Effector memory CD8-positive, alpha-beta T cell (primary cell): ENCODE results near the gene CDKAL1.

Experiments
- ATAC-seq: fragments of 150-1000 bp; cut with Tn5 transposase; replicated peaks from 2 replicates; pipeline ENCODE4 v1.10.0; 2021; ENCODE audit warnings: mild to moderate bottlenecking, moderate library complexity
- DNase-seq, 3 experiments: peaks; one replicate each; pipeline ENCODE4 v3.0.0; 2021
- H3K27ac Mint-ChIP-seq, 2 donors: one replicate each; pipeline ENCODE4 v1.8.0; 2022; ENCODE audit warnings: mild to moderate bottlenecking in 2 of 2, mixed read lengths in 2 of 2, moderate library complexity in 2 of 2
- H3K27me3 Mint-ChIP-seq, 2 donors: one replicate each; pipeline ENCODE4 v1.8.0; 2022; ENCODE audit warnings: mixed read lengths in 2 of 2
- H3K36me3 Mint-ChIP-seq: one replicate; pipeline ENCODE4 v1.8.0; 2022; ENCODE audit warnings: mild to moderate bottlenecking, moderate library complexity, mixed read lengths; ENCODE audit not compliant: insufficient read depth
- H3K4me1 Mint-ChIP-seq, 2 donors: one replicate each; pipeline ENCODE4 v1.8.0; 2022; ENCODE audit warnings: low read depth in 2 of 2, mixed read lengths in 2 of 2
- H3K4me3 Mint-ChIP-seq, 2 donors: one replicate each; pipeline ENCODE4 v1.8.0; 2022; ENCODE audit warnings: mild to moderate bottlenecking in 2 of 2, mixed read lengths in 2 of 2, moderate library complexity in 2 of 2
- H3K9me3 Mint-ChIP-seq, 2 donors: one replicate each; pipeline ENCODE4 v1.8.0; 2022; ENCODE audit warnings: mixed read lengths in 2 of 2

CDKAL1 gene

DNA sequence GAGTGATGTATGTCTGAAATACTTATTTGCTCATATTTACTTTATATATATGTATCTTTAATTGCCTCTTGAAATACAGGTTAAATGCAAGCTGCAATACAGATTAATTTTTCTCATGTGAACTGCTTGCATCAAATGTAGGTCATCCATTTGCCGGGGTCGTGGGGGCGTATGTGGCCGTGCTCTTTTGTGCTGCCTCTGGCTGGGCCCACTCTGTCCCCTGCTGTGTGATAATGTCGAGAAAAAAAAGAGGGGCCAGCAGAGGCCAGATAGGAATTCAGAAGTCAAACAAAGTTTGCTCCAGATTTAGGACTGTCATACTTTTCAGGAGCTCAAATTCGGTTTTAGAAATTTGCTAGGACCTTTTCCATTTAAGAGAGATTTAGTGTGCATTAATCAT lies 599.6 kb downstream of the CDKAL1 start:
- H3K27ac Mint-ChIP-seq, result no peak overlapping the region
- ATAC-seq, result no peak
- H3K9me3 Mint-ChIP-seq, result no peaks in the 10 kb centered on the region
- peaks cover 3% of the 10 kb centered on the region for H3K36me3 Mint-ChIP-seq
- peaks cover 0 to 3% of the 10 kb centered on the region in 2 donors for H3K4me1 Mint-ChIP-seq
- no peaks in the 10 kb centered on the region for H3K27me3 Mint-ChIP-seq
- no peak for DNase-seq
- no peak overlapping the region for H3K4me3 Mint-ChIP-seq

- Mint-ChIP-seq H3K4me3 (no peak overlapping the region), H3K36me3 (peaks cover 3% of the 10 kb centered on the region), H3K27ac (no peak overlapping the region), H3K27me3 (no peaks in the 10 kb centered on the region), H3K9me3 (no peaks in the 10 kb centered on the region), H3K4me1 (peaks cover 0 to 3% of the 10 kb centered on the region in 2 donors)
- ATAC-seq, result no peak
- no peak for DNase-seq
These were observed 600.1 kb downstream of the CDKAL1 start for GRCh38 chr6:21134356-21134755.

GRCh38 chr6:21135484-21136013 lies 601.3 kb downstream of the CDKAL1 start:
- Mint-ChIP-seq H3K36me3 (peaks cover 6% of the 10 kb centered on the region), H3K4me1 (peaks cover 0 to 3% of the 10 kb centered on the region in 2 donors), H3K9me3 (no peaks in the 10 kb centered on the region), H3K27me3 (no peaks in the 10 kb centered on the region), H3K27ac (no peak overlapping the region), H3K4me3 (no peak overlapping the region)
- ATAC-seq, result no peak
- DNase-seq, result no peak

DNA sequence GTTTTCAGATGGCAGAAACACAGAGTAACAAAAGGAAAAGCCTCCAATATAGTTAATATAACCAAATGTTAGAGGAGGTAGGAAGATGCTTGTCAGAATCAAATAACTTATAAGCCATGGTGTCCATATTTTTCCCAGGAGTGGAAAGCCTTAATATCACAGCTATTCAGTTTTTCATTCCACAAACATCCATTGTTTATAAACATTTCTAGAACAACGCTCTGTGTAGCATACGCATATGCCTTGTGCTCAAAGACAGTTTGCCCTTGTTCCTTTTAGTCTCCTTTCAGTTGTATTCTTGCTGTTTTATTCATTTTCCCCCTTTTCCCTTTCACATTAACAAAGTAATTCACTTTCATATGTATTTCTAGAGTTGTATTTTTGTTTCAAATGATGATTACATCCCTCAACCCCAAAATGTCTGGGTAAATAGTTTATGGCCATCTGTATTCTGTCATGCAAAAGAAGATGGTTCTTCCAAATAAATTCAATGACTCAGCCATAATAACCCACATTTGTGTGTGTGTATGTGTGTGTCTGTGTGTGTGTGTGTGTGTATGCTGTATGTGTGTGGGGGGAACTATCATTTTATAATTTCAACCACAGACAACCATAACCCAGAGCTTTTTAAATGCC lies 603.6 kb downstream of the CDKAL1 start:
- H3K27ac Mint-ChIP-seq, result no peak overlapping the region
- no peak for DNase-seq
- H3K36me3 Mint-ChIP-seq, result peaks cover 5% of the 10 kb centered on the region
- no peak for ATAC-seq
- no peaks in the 10 kb centered on the region for H3K9me3 Mint-ChIP-seq
- H3K4me3 Mint-ChIP-seq, result no peak overlapping the region
- peaks cover 0 to 3% of the 10 kb centered on the region in 2 donors for H3K4me1 Mint-ChIP-seq
- no peaks in the 10 kb centered on the region for H3K27me3 Mint-ChIP-seq

DNA sequence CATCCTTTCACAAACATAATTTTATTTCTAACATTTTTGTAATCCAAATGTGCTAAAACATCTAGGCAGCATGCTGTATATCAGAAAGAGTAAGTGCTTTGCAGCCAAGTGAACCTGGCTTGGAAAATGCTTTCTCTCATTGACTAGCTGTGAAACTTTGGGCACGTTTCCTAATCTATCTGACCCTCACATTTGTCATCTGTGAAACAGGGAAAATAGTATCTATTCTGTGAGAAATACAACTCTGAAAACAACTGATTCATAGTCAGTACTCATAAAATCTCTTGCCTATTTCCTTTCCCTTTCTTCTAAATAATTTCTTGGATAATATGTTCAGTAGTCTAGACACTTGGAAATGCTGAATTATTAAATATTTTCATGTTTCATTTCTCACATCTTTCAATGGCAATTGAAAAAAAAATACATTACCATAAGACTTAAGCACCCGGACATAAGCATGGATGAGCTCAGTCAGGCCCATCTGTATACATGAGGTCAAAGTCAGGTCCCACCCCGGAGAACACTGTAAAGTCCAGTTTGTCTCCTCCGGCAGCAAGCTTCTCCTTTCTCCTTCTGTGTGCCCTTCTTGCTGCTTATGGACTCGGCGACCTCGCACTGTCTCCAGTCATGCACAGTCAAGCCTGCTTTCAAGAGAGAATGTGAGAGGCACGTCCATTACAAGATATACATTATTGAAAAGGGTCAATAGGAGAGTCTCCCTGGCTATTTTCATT lies 604.2 kb downstream of the CDKAL1 start:
- no peaks in the 10 kb centered on the region for H3K9me3 Mint-ChIP-seq
- peaks cover 0 to 3% of the 10 kb centered on the region in 2 donors for H3K4me1 Mint-ChIP-seq
- no peak overlapping the region for H3K27ac Mint-ChIP-seq
- H3K27me3 Mint-ChIP-seq, result no peaks in the 10 kb centered on the region
- no peak for ATAC-seq
- no peak for DNase-seq
- peaks cover 5% of the 10 kb centered on the region for H3K36me3 Mint-ChIP-seq
- no peak overlapping the region for H3K4me3 Mint-ChIP-seq

DNA sequence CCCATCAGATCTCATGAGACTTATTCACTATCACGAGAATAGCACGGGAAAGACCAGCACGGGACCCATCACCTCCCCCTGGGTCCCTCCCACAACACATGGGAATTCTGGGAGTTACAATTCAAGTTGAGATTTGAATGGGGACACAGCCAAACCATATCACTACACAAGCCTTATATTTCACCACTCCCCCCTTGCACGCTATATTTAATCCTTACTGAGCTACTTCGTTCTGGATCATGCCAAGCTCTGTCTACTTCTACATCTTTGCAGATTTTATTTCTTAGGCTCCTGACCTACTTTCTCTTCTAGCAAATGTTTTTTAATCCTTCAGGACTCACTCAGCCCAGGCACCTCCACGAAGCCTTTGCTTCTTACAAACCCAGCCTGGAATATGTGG lies 606.7 kb downstream of the CDKAL1 start:
- Mint-ChIP-seq H3K27ac (no peak overlapping the region), H3K9me3 (no peaks in the 10 kb centered on the region), H3K4me1 (no peaks in the 10 kb centered on the region), H3K36me3 (peaks cover 5% of the 10 kb centered on the region), H3K4me3 (no peak overlapping the region), H3K27me3 (no peaks in the 10 kb centered on the region)
- ATAC-seq (no peak), DNase-seq (no peak)

DNA sequence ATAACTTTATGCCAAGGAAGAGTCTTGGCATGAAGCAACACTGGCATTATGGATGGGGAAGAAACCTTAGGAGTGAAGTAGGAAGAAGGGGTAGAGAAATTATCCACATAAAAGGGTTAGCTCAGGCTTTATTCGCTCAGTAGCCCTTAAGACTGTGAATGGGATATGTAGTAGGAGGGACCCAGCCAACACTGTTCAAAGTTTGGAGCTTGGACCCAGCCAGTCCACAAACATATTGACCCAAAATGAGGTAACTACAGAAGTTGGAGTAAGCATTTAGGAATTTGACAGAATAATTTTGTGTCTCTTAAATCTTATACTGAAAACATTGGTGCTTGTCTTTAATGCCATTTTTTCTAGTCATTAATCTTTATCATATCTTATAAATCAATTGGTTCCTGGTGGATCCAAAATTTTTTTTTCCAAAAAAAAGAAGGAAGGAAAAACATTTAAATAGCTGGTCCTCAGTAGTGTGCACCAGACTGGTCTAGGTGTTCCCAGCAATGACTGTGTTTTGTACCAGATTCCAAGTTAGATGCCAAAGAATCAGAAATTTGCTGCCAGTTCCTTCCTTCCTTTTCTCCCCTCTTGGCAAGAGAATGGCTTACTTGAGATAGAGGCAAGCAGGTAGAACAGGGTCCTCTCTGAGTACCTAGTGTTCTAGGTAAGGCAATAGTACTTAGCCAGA lies 607.5 kb downstream of the CDKAL1 start:
- Mint-ChIP-seq H3K4me3 (no peak overlapping the region), H3K9me3 (no peaks in the 10 kb centered on the region), H3K27ac (no peak overlapping the region), H3K36me3 (peaks cover 5% of the 10 kb centered on the region), H3K4me1 (no peaks in the 10 kb centered on the region), H3K27me3 (no peaks in the 10 kb centered on the region)
- ATAC-seq, result no peak
- DNase-seq, result no peak

DNA sequence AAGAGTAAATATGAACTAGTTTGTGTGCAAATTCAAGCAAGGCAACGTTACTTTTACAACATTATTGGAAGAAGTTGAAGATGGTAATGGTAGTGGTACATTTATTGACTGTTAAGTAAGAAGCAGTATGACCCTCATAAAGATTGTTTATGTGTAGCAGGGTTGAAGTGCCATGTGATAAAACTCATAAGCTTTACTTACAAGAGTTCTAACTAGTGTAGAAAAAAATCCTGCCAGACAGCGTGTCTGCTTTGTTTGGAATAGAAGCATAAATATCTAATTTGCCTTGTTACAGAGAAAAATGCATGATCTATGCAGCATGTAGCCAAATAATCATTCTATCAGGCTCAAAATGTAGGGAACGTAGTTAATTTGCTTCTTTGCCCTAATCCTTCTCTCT lies 608.5 kb downstream of the CDKAL1 start:
- Mint-ChIP-seq H3K27ac (no peak overlapping the region), H3K27me3 (no peaks in the 10 kb centered on the region), H3K36me3 (peaks cover 5% of the 10 kb centered on the region), H3K4me3 (no peak overlapping the region), H3K4me1 (no peaks in the 10 kb centered on the region), H3K9me3 (no peaks in the 10 kb centered on the region)
- ATAC-seq, result no peak
- DNase-seq, result no peak

GRCh38 chr6:21143645-21144044 lies 609.4 kb downstream of the CDKAL1 start:
- DNase-seq (no peak), ATAC-seq (no peak)
- H3K9me3 Mint-ChIP-seq, result no peaks in the 10 kb centered on the region
- peaks cover 5% of the 10 kb centered on the region for H3K36me3 Mint-ChIP-seq
- no peak overlapping the region for H3K4me3 Mint-ChIP-seq
- no peaks in the 10 kb centered on the region for H3K27me3 Mint-ChIP-seq
- no peak overlapping the region for H3K27ac Mint-ChIP-seq
- no peaks in the 10 kb centered on the region for H3K4me1 Mint-ChIP-seq

- ATAC-seq (no peak), DNase-seq (no peak)
- Mint-ChIP-seq H3K27me3 (no peaks in the 10 kb centered on the region), H3K36me3 (peaks cover 2% of the 10 kb centered on the region), H3K4me1 (no peaks in the 10 kb centered on the region), H3K27ac (no peak overlapping the region), H3K4me3 (no peak overlapping the region), H3K9me3 (no peaks in the 10 kb centered on the region)
These were observed 610.7 kb downstream of the CDKAL1 start for GRCh38 chr6:21144928-21145327.

- no peaks in the 10 kb centered on the region for H3K36me3 Mint-ChIP-seq
- H3K27me3 Mint-ChIP-seq, result no peaks in the 10 kb centered on the region
- H3K4me1 Mint-ChIP-seq, result no peaks in the 10 kb centered on the region
- no peak overlapping the region for H3K4me3 Mint-ChIP-seq
- ATAC-seq (no peak), DNase-seq (no peak)
- no peaks in the 10 kb centered on the region for H3K9me3 Mint-ChIP-seq
- no peak overlapping the region for H3K27ac Mint-ChIP-seq
These were observed 613.7 kb downstream of the CDKAL1 start for GRCh38 chr6:21147995-21148394.

DNA sequence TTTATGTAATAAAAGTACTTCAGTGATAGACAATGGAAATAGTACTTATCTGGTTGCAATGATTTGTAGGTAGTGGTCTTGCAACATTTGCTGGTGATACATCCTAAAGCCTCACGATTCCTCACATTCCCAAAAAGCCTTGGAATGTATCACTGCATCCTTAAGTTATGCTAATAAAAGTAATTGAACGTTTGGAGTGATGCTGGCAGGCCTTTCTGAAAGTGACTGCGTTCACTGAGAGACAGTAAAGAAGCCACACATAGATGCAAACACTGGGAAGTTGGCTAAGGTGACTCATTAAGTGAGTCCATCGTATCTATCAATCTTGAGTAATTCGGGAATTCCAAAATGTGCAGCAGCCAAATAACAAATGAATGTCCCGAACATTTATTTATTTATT lies 615.2 kb downstream of the CDKAL1 start:
- no peak overlapping the region for H3K4me3 Mint-ChIP-seq
- ATAC-seq (no peak), DNase-seq (no peak)
- H3K27ac Mint-ChIP-seq, result no peak overlapping the region
- H3K36me3 Mint-ChIP-seq, result no peaks in the 10 kb centered on the region
- H3K4me1 Mint-ChIP-seq, result no peaks in the 10 kb centered on the region
- H3K27me3 Mint-ChIP-seq, result no peaks in the 10 kb centered on the region
- H3K9me3 Mint-ChIP-seq, result no peaks in the 10 kb centered on the region

- H3K4me1 Mint-ChIP-seq, result no peaks in the 10 kb centered on the region
- H3K36me3 Mint-ChIP-seq, result no peaks in the 10 kb centered on the region
- no peaks in the 10 kb centered on the region for H3K27me3 Mint-ChIP-seq
- H3K4me3 Mint-ChIP-seq, result no peak overlapping the region
- ATAC-seq, result no peak
- H3K27ac Mint-ChIP-seq, result no peak overlapping the region
- DNase-seq, result no peak
- no peaks in the 10 kb centered on the region for H3K9me3 Mint-ChIP-seq
These were observed 616.4 kb downstream of the CDKAL1 start for GRCh38 chr6:21150667-21151066.

GRCh38 chr6:21151119-21151518 lies 616.9 kb downstream of the CDKAL1 start:
- Mint-ChIP-seq H3K4me3 (no peak overlapping the region), H3K27me3 (no peaks in the 10 kb centered on the region), H3K9me3 (no peaks in the 10 kb centered on the region), H3K4me1 (no peaks in the 10 kb centered on the region), H3K36me3 (no peaks in the 10 kb centered on the region), H3K27ac (no peak overlapping the region)
- ATAC-seq (no peak), DNase-seq (no peak)
